HG03354 (cell line): ENCODE measurements around the gene TSC22D1.
"Not testable (repeated sequence)": the region's sequence is repeated elsewhere in the genome, so short reads cannot be mapped to it uniquely, and the experiment has no call there.

Source experiments
- ATAC-seq: cut with Tn5 transposase; IDR thresholded peaks from one replicate; pipeline ENCODE4 v1.9.1; 2021; ENCODE audit warnings: mild to moderate bottlenecking; ENCODE audit not compliant: unreplicated experiment, poor library complexity, severe bottlenecking

TSC22D1 gene

DNA sequence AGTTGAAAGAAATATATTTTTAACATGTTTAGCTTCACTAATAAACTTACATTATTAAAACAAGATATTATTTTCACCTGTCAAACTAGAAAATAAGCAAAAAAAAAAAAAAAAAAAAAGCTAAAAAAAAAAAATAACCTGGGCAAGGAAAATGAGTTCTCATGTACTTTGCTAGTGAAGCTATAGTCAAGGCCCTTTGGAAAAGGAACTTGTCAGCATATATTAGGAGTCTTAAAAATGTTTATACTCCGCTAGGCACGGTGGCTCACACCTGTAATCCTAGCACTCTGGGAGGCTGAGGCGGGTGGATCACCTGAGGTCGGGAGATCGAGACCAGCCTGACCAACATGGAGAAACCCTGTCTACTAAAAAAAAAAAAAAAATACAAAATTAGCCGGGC, 66.3 kb downstream of the TSC22D1 start:
- ATAC-seq, result not testable (repeated sequence)

DNA sequence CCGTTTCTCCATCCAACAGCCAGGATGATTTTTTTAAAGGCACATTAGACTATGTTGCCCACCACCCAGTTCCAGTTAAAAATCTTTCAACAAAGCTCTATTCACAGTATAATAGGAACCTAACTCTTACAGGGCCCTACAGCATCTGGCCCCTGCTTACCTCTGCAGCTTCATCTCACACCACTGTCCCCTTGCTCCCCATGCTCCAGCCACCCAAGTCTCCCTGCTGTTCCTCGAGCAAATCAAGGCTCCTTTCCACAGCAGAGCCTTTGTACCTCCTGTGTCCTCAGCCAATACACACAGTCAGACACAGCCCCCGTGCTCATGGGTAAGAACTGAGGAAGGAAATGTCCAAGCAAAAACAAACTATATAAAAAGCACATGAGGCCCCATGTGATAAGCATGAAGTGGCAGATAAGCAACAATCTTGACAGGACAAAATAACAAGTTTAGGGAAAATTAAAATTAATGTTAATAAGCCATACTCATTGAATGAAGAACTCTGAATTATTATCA, 67.5 kb downstream of the TSC22D1 start:
- no peak for ATAC-seq

- no peak for ATAC-seq
Measured at GRCh38 chr13:44507639-44508038, 68.5 kb downstream of the TSC22D1 start.

GRCh38 chr13:44506719-44507118, 69.4 kb downstream of the TSC22D1 start:
- ATAC-seq, result no peak

GRCh38 chr13:44506251-44506650, 69.9 kb downstream of the TSC22D1 start:
- ATAC-seq, result no peak

DNA sequence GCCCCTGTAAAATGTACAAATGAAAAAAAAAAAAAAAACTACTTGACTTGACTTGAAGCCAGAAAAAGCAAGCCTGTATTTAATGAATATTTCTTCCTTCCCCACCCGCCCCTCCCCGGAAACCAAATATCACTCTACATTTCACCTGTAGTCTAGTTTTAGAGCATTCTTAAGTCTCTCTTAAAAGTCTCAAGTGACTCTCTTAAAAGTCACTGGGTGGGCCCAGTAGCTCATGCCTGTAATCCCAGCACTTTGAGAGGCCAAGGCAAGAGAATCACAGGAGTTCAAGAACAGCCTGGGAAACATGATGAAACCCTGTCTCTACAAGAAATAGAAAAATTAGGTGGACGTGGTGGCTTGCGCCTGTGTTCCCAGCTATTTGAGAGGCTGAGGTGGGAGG, 72.0 kb downstream of the TSC22D1 start:
- no peak for ATAC-seq

DNA sequence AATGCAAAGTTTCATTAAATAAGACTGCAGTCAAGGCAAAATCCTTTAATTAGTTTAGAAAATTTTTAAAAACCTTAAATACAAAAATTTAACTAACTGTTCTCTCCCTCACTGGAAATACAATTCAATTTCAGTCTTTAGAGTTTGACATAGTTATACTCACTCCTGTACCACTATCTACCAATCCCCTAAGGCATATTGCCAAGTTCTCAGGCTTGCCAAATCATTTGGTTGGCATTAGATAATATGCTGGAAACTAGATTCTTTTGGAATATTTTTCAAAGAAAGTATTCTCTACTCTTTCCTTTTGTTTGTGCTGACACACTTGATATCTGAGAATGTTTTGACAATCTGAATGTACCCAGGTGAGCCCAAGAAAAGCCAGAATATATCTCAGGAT, 77.2 kb downstream of the TSC22D1 start:
- ATAC-seq, result no peak

DNA sequence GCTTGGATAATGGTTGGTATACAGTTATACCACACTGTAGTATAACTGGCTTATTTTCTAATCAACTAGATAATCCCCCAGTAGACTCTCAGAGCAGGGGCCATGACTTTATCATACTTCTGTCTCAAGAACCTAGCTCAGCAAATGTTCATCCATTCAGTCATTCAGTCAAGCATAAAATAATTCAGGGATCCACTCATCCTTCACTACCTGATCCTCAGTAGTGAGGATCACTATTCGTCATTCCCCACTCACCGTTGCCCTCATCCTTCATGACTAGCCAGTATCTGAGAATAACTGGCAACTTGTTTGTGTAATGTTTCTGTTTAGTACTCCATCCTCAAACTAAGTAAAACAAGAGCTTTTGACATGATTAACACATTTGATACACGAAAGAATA, 77.6 kb downstream of the TSC22D1 start:
- ATAC-seq, result no peak

- no peak for ATAC-seq
Measured at GRCh38 chr13:44497801-44498200, 78.3 kb downstream of the TSC22D1 start.

- no peak for ATAC-seq
Measured at GRCh38 chr13:44493213-44493812, 82.8 kb downstream of the TSC22D1 start.

DNA sequence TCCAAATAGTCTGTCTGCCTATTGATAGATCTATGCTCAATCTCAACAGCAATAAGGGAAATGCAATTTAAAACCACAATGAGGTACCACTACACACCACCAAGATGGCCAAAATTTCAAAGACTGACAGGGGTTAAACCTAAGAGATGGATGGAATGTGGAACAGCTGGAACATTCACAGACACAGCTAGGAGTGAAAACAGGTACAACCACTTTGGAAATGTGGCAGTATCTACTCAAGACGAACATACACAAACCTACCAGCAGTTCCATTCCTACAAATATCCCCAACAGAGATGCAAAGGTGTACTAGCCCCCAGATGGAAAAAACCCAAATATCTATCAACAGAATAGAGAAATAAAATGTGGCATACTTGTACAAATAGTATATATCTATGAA, 86.4 kb downstream of the TSC22D1 start:
- ATAC-seq, result no peak

DNA sequence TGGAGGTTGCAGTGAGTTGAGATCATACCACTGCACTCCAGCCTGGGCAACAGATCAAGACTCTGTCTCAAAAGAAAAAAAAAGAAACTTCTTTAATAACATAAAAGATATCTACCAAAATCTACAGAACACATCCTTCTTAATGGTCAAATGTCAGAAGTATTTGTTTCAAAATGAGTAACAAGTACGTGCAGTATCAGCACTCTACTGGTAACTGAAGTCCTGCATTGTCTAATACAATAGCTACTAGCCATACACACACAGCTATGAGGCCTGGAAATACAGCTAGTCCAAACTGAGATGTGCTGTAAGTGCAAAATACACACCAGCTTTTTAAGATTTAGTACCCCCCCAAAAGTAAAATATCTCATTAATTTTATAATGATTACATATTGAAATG, 88.1 kb downstream of the TSC22D1 start:
- no peak for ATAC-seq

- peak; percentile 51 for ATAC-seq
Measured at GRCh38 chr13:44484562-44485138, 91.5 kb downstream of the TSC22D1 start.

- no peak for ATAC-seq
Measured at GRCh38 chr13:44474122-44474910, 101.8 kb downstream of the TSC22D1 start.

DNA sequence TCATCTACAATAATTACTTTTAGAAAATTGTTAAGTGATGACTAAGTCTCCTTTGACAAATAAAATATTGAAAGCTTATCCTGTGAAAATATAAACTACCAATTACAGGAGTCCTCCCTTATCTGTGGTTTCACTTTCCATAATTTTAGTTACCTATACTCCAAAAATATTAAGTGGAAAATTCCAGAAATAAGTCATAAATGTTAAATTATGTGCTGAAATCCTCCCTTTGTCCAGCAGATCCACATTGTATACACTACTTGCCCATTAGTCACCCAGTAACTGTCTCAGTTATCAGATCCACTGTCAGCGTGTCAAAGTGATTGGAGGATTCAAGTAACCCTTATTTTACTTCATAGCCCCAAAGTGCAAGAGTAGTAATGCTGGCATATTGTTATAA, 104.4 kb downstream of the TSC22D1 start:
- ATAC-seq, result no peak

GRCh38 chr13:44470638-44471562, 105.2 kb downstream of the TSC22D1 start:
- no peak for ATAC-seq

GRCh38 chr13:44468874-44469273, 107.3 kb downstream of the TSC22D1 start:
- no peak for ATAC-seq

DNA sequence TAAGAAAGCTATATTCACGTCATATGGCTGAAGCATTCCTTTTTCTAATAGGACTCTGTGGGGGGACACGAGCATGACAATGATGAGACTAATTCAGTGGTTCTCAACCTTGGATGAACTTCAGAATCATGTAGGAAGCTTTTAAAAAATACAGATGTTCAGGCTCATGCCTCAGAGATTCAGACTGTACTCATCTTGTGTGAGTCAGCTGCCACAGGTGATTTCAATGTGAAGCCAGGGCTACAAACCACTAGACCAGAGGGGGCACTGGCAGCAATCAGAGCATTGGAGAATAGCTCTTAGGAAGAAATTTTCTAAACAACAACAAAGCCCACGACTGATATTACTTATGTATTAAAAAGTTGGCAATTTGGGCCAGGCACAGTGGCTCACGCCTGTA, 110.8 kb downstream of the TSC22D1 start:
- no peak for ATAC-seq

GRCh38 chr13:44464471-44464870, 111.7 kb downstream of the TSC22D1 start:
- ATAC-seq, result no peak

- ATAC-seq, result no peak
Measured at GRCh38 chr13:44463759-44464158, 112.4 kb downstream of the TSC22D1 start.
